Putamen (tissue), 1 donor: ENCODE data around the gene DEDD.

Source experiments
- DNase-seq: peaks from one replicate; pipeline ENCODE4 v3.0.0-alpha.2; 2016; ENCODE audit warnings: low spot score

Gene DEDD

GRCh38 chr1:161072751-161073449, 59.6 kb downstream of the DEDD start:
- DNase-seq = no peak

- no peak for DNase-seq
Observed at GRCh38 chr1:161071886-161072371, 60.5 kb downstream of the DEDD start.
